Islet precursor cell (in vitro differentiated cells): Measurements from ENCODE around the gene ATP5IF1.

ENCODE experiments used
- DNase-seq: peaks from one replicate; pipeline ENCODE4 v3.0.0-alpha.2; 2018

ATP5IF1 gene

GRCh38 chr1:28235755-28236655 is at the start of gene ATP5IF1:
Gene ATP5IF1, plus strand, starts transcription at chr1:28236124. Its CDS starts 60 bp downstream, at chr1:28236184.
- peak; percentile 99 for DNase-seq

GRCh38 chr1:28190337-28190979 is 45.5 kb upstream of the ATP5IF1 start:
- DNase-seq = peak; percentile 15

- no peak for DNase-seq
Measured at GRCh38 chr1:28190996-28191645, 44.8 kb upstream of the ATP5IF1 start.

- peak; percentile 91 for DNase-seq
Measured at GRCh38 chr1:28193701-28194161, 42.2 kb upstream of the ATP5IF1 start.

GRCh38 chr1:28194326-28195035 is 41.4 kb upstream of the ATP5IF1 start:
- peak; percentile 37 for DNase-seq

- peak; percentile 78 for DNase-seq
Measured at GRCh38 chr1:28195780-28196179, 40.1 kb upstream of the ATP5IF1 start.

- peak; percentile 23 for DNase-seq
Measured at GRCh38 chr1:28196330-28196729, 39.6 kb upstream of the ATP5IF1 start.

GRCh38 chr1:28197682-28198415 is 38.1 kb upstream of the ATP5IF1 start:
- no peak for DNase-seq

- no peak for DNase-seq
Measured at GRCh38 chr1:28199328-28200233, 36.3 kb upstream of the ATP5IF1 start.

- no peak for DNase-seq
Measured at GRCh38 chr1:28200234-28200873, 35.6 kb upstream of the ATP5IF1 start.

- no peak for DNase-seq
Measured at GRCh38 chr1:28205243-28205642, 30.7 kb upstream of the ATP5IF1 start.

GRCh38 chr1:28208818-28209441 is 27.0 kb upstream of the ATP5IF1 start:
- peak; percentile 72 for DNase-seq

GRCh38 chr1:28209700-28210099 is 26.2 kb upstream of the ATP5IF1 start:
- no peak for DNase-seq

GRCh38 chr1:28213315-28213714 is 22.6 kb upstream of the ATP5IF1 start:
- no peak for DNase-seq

- no peak for DNase-seq
Measured at GRCh38 chr1:28229089-28229488, 6.8 kb upstream of the ATP5IF1 start.

- no peak for DNase-seq
Measured at GRCh38 chr1:28229996-28230395, 5.9 kb upstream of the ATP5IF1 start.

GRCh38 chr1:28232558-28233263 is 3.2 kb upstream of the ATP5IF1 start, which contains the start of gene DNAJC8:
Gene DNAJC8, minus strand, starts transcription at chr1:28233029. Its CDS starts 31 bp downstream, at chr1:28232998.
- DNase-seq = peak; percentile 96

GRCh38 chr1:28233264-28233606 is 2.7 kb upstream of the ATP5IF1 start:
- no peak for DNase-seq

- no peak for DNase-seq
Measured at GRCh38 chr1:28236656-28237322, 865 bp downstream of the ATP5IF1 start.
